ENCODE results near the gene TVP23A. TPM values are rescaled to one million over a fixed set of nuclear protein-coding genes. Genes with fewer than 3 reads are reported as not detected.

The TVP23A gene
- total RNA-seq, 1 experiment from 2014 or later, result 3.1 TPM

DNA sequence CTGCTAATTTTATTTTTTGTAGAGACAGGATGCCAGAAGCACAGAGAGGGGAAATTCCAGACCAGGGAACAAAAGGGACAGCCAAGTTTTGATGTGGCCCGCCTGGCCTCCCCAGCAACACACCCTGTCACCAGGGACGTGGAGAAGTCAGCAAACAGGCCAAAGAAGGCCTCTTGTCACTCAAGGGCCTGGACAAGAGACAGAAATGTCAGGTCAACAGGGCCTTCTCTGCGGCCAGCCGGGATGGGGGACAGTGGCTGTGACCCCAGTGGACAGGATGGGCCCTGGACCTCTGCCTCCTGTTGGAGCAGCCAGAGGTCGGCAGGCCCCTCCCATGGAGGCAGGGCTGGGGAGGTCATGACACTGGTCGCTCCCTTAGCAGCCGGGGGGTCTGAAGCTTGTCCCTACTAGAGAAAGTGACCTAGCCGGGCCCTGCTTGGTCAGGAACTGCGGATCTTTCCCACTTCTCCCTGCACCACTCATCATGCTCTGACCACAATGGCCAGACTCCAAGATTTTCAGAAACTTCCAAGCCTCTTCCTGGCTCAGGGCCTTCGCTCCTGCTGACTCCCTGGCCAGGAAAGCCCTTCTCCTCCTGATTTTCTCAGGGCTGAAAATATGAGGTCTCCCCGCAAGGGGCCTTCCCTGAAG is 9.2 kb upstream of the TVP23A start:
- no peak overlapping the region for H2BK15ac ChIP-seq (ENCODE audit: low read depth, low read length)
- peaks cover 3% of the 10 kb centered on the region; the same call in 1 of the 2 replicates for H3K27me3 Mint-ChIP-seq (ENCODE audit: low read depth)
- H3K18ac ChIP-seq (ENCODE audit: insufficient read length, low read depth, low read length), result no peak overlapping the region
- no peak overlapping the region for H3T11ph ChIP-seq (ENCODE audit: low read length)
- no peak overlapping the region for H3K56ac ChIP-seq (ENCODE audit: insufficient read length, low read depth, low read length)
- H3K9me3 Mint-ChIP-seq, result no peaks in the 10 kb centered on the region
- no peak overlapping the region for H2BK5ac ChIP-seq (ENCODE audit: insufficient read length, low read length)
- no peaks in the 10 kb centered on the region for H3K36me3 Mint-ChIP-seq (ENCODE audit: insufficient read depth in 1 of 3, low read depth in 3 of 3)
- H4K8ac ChIP-seq (replicated peaks; ENCODE audit: insufficient read length, low read depth, low read length), result no peak overlapping the region
- no peak overlapping the region for H3K14ac ChIP-seq (ENCODE audit: insufficient read depth, low read length)
- no peaks in the 10 kb centered on the region for H3K9me3 ChIP-seq (ENCODE audit: control insufficient read depth, low read depth, low read length)
- H3K9ac ChIP-seq (ENCODE audit: extremely low read depth, insufficient read length, low read length), result no peak overlapping the region
- H3K4ac ChIP-seq (ENCODE audit: low read depth, low read length), result no peak overlapping the region
- no peak overlapping the region for H2AFZ ChIP-seq (ENCODE audit: low read length)
- H3K23me2 ChIP-seq (ENCODE audit: insufficient read length, low read depth, low read length, poor library complexity, severe bottlenecking), result no peaks in the 10 kb centered on the region
- no peak overlapping the region for H2BK12ac ChIP-seq (ENCODE audit: insufficient read length, low read depth, low read length)
- H3K4me1 Mint-ChIP-seq, result peaks cover 0 to 6% of the 10 kb centered on the region in 2 experiments; a peak in 2 of 4 replicates
- H2BK20ac ChIP-seq (ENCODE audit: low read depth, low read length, poor library complexity, severe bottlenecking), result no peak overlapping the region
- no peak overlapping the region for H3K4me3 Mint-ChIP-seq
- no CpG with 5 or more reads among the region's 11 CpGs for WGBS (ENCODE audit: extremely low coverage, insufficient read length, low lambda C conversion rate)
- H3K23ac ChIP-seq (ENCODE audit: insufficient read length, low read depth, low read length), result no peak overlapping the region
- no peak overlapping the region for H3K27ac ChIP-seq (ENCODE audit: insufficient read length, low read depth, low read length)
- H4K20me1 ChIP-seq (ENCODE audit: control insufficient read depth, insufficient read depth, insufficient read length), result no peaks in the 10 kb centered on the region
- H2BK120ac ChIP-seq (ENCODE audit: low read depth, low read length, poor library complexity, severe bottlenecking), result no peak overlapping the region
- no peaks in the 10 kb centered on the region for H3K79me1 ChIP-seq (ENCODE audit: insufficient read depth, low read depth, low read length, poor library complexity, severe bottlenecking)
- no peak for TF ChIP-seq CTCF (conservative IDR thresholded peaks at IDR 0.05)
- H3K27ac Mint-ChIP-seq, result no peak overlapping the region
- no peak overlapping the region for H4K91ac ChIP-seq (ENCODE audit: insufficient read length, low read depth, low read length)
- no peaks in the 10 kb centered on the region for H3K27me3 ChIP-seq (ENCODE audit: insufficient read depth, low read length)
- no peak overlapping the region for H4K5ac ChIP-seq (ENCODE audit: insufficient read length, low read depth, low read length)
- DNase-seq, result no peak
- no peak overlapping the region for H2AK5ac ChIP-seq (ENCODE audit: insufficient read length, low read length)
- H3K4me2 ChIP-seq (ENCODE audit: insufficient read depth, insufficient read length, low read length), result no peak overlapping the region
- H3K4me1 ChIP-seq (ENCODE audit: insufficient read depth, low read length), result no peaks in the 10 kb centered on the region
- no peaks in the 10 kb centered on the region for H3K79me2 ChIP-seq (ENCODE audit: insufficient read depth, low read length)
